ENCODE results near the gene FNDC10.

Gene FNDC10

DNA sequence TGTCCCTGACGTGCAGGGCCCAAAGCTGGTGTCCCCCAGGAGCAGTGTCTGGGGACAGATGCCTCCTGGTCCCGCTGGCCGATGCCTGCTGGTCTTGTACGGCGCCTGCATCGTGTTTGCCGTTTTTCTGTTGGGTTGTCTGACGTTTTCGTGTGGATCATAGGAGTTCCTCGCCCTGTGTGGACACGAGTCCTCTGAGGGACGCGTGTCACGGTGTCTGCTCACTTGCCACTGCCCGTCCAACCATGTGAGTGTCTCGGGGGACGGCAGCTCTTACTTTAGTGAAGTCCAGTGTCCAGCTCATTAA lies 22.8 kb upstream of the FNDC10 start:
- TF ChIP-seq, protein P1, sequence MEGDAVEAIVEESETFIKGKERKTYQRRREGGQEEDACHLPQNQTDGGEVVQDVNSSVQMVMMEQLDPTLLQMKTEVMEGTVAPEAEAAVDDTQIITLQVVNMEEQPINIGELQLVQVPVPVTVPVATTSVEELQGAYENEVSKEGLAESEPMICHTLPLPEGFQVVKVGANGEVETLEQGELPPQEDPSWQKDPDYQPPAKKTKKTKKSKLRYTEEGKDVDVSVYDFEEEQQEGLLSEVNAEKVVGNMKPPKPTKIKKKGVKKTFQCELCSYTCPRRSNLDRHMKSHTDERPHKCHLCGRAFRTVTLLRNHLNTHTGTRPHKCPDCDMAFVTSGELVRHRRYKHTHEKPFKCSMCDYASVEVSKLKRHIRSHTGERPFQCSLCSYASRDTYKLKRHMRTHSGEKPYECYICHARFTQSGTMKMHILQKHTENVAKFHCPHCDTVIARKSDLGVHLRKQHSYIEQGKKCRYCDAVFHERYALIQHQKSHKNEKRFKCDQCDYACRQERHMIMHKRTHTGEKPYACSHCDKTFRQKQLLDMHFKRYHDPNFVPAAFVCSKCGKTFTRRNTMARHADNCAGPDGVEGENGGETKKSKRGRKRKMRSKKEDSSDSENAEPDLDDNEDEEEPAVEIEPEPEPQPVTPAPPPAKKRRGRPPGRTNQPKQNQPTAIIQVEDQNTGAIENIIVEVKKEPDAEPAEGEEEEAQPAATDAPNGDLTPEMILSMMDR (IDR thresholded peaks at IDR 0.05): no peak
- TF ChIP-seq ZFX (IDR thresholded peaks at IDR 0.05; ENCODE audit: borderline replicate concordance): no peak
- H3K27ac ChIP-seq: no peak overlapping the region

DNA sequence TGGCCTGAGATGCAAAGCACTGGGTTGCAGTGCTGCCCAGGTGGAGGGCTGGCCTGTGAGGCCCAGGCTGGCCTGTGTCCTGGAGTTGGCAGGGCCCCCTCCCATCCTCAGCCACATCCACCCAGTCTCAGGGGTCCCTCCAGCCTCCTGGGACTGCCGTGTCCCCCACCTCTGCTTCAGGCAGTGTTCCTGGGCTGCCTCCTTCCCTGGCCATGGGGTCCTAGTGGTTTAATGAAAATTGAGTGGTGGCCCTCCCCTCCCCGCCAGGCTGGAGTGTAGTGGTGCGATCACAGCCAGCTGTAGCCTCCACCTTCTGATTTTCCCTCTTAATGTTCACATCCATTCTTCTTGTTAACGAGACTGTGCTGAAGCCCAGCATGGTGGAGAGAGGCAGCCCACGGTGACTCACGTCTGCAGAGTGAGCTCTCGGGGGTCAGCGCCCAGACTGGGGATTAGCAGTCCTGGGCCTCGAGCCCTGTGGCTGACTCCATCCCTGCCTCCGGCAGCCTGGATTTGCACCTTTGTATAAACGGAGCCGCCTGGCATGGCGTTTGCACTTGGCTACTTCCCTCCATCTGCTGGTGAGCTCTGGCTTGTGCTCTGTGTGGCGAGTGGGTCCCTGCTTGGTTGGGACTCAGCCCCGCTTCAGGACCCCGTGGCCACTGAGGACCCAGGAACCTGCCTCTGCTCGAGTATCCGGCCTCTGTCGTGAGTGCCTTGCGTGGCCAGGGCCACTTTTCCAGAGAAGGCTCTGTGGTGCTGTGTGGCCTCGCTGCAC lies 22.3 kb upstream of the FNDC10 start:
- no peak for TF ChIP-seq ZFX (IDR thresholded peaks at IDR 0.05; ENCODE audit: borderline replicate concordance)
- TF ChIP-seq, protein P1 (IDR thresholded peaks at IDR 0.05): no peak
- no peak overlapping the region for H3K27ac ChIP-seq

DNA sequence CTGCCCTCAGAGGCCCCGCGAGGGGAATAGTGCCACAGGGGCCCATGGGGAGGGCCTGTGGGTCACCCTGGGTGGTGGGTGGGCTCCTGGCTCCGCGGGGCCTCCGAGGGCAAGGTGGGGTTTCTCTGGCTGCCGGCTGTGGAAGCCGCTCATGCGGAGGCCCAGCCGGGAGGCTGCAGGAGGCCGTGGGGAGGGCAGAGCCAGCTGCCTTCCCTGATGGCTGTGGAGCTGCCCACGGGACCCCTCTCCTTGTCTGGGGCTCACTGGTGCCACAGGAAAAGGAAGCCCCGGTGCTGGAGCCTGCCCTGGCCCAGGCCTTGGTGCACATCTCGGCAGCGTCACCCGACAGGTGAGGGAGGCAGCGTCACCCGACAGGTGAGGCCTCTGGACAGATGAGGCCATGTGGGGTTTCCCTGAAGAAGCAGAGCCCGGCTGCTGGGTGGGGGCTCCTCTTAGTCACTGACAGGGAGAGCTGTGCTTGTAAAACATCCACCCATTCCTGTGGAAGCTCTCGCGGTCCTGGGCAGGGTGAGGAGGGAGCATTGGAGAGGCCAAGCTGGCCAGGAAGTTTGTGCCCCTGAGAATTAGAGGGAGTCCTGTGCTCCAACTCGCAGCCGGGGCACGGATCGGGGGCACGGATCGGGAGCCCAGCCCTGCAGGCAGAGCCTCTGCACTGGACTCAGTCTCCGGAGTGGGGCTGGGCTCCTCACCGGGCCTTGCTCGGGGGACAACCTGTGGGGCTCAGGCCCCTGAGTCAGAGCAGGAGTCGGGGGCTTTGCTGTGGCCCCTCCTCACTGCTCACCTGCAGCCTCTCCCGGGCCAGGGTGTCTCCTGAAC lies 21.5 kb upstream of the FNDC10 start:
- TF ChIP-seq ZFX (IDR thresholded peaks at IDR 0.05; ENCODE audit: borderline replicate concordance): no peak
- TF ChIP-seq, protein P1 (IDR thresholded peaks at IDR 0.05): no peak
- H3K27ac ChIP-seq: no peak overlapping the region

GRCh38 chr1:1620433-1621139 lies 20.7 kb upstream of the FNDC10 start:
- no peak overlapping the region for H3K27ac ChIP-seq
- TF ChIP-seq, protein P1 (IDR thresholded peaks at IDR 0.05): no peak
- no peak for TF ChIP-seq ZFX (IDR thresholded peaks at IDR 0.05; ENCODE audit: borderline replicate concordance)

GRCh38 chr1:1619917-1620361 lies 20.0 kb upstream of the FNDC10 start:
- TF ChIP-seq ZFX (IDR thresholded peaks at IDR 0.05; ENCODE audit: borderline replicate concordance): no peak
- TF ChIP-seq, protein P1 (IDR thresholded peaks at IDR 0.05): peak; percentile 27; the same call in 1 of the 2 replicates
- H3K27ac ChIP-seq: no peak overlapping the region

- H3K27ac ChIP-seq: no peak overlapping the region
- TF ChIP-seq, protein P1 (IDR thresholded peaks at IDR 0.05): no peak
- TF ChIP-seq ZFX (IDR thresholded peaks at IDR 0.05; ENCODE audit: borderline replicate concordance): no peak
Observed at GRCh38 chr1:1618396-1619068, 18.6 kb upstream of the FNDC10 start.

All from 22Rv1 (cell line).